ENCODE data around the gene PITPNM1.
"Not testable (repeated sequence)": the region's sequence is repeated elsewhere in the genome, so short reads cannot be mapped to it uniquely, and the experiment has no call there.

The PITPNM1 gene

GRCh38 chr11:67466367-67466766 lies 38.8 kb downstream of the PITPNM1 start:
- DNase-seq (ENCODE audit: low read depth in 2 of 2): no peak

GRCh38 chr11:67465530-67465929 lies 39.6 kb downstream of the PITPNM1 start:
- not testable (repeated sequence) for DNase-seq (ENCODE audit: low read depth in 2 of 2)

GRCh38 chr11:67465189-67465510 lies 40.0 kb downstream of the PITPNM1 start:
- no peak for DNase-seq (ENCODE audit: low read depth in 2 of 2)

- peak; percentile 82 to 86 for DNase-seq (ENCODE audit: low read depth in 2 of 2)
Observed at GRCh38 chr11:67464411-67465188, 40.6 kb downstream of the PITPNM1 start.

GRCh38 chr11:67463680-67464410 lies 41.3 kb downstream of the PITPNM1 start:
- no peak for DNase-seq (ENCODE audit: low read depth in 2 of 2)

GRCh38 chr11:67463186-67463585 lies 42.0 kb downstream of the PITPNM1 start:
- DNase-seq (ENCODE audit: low read depth in 2 of 2): no peak

- no peak for DNase-seq (ENCODE audit: low read depth in 2 of 2)
Observed at GRCh38 chr11:67458266-67458665, 46.9 kb downstream of the PITPNM1 start.

- no peak for DNase-seq (ENCODE audit: low read depth in 2 of 2)
Observed at GRCh38 chr11:67457453-67457852, 47.7 kb downstream of the PITPNM1 start.

- DNase-seq (ENCODE audit: low read depth in 2 of 2): no peak
Observed at GRCh38 chr11:67456068-67456705, 49.0 kb downstream of the PITPNM1 start.

- DNase-seq (ENCODE audit: low read depth in 2 of 2): no peak
Observed at GRCh38 chr11:67455054-67455453, 50.1 kb downstream of the PITPNM1 start, which contains the start of gene CABP4. TSS of gene CABP4 (plus strand) at chr11:67455354. CDS start at chr11:67455424, 70 bp downstream.

GRCh38 chr11:67453816-67454732 lies 51.1 kb downstream of the PITPNM1 start:
- no peak for DNase-seq (ENCODE audit: low read depth in 2 of 2)

GRCh38 chr11:67452141-67452952 lies 52.8 kb downstream of the PITPNM1 start, which contains the start of gene GPR152:
TSS of gene GPR152 (minus strand) at chr11:67452729. CDS start at chr11:67452724, 5 bp downstream.
- DNase-seq (ENCODE audit: low read depth in 2 of 2): no peak

GRCh38 chr11:67451658-67451976 lies 53.5 kb downstream of the PITPNM1 start:
- no peak for DNase-seq (ENCODE audit: low read depth in 2 of 2)

- DNase-seq (ENCODE audit: low read depth in 2 of 2): no peak
Observed at GRCh38 chr11:67450796-67451657, 54.1 kb downstream of the PITPNM1 start.

- DNase-seq (ENCODE audit: low read depth in 2 of 2): no peak
Observed at GRCh38 chr11:67449116-67449844, 55.9 kb downstream of the PITPNM1 start.

- no peak for DNase-seq (ENCODE audit: low read depth in 2 of 2)
Observed at GRCh38 chr11:67448220-67448609, 56.9 kb downstream of the PITPNM1 start.

GRCh38 chr11:67445515-67445914 lies 59.6 kb downstream of the PITPNM1 start:
- no peak for DNase-seq (ENCODE audit: low read depth in 2 of 2)

GRCh38 chr11:67442504-67443404 lies 62.4 kb downstream of the PITPNM1 start:
- DNase-seq (ENCODE audit: low read depth in 2 of 2): no peak
